Left cardiac atrium (tissue), 4 donors: ENCODE results near the gene TXNRD3. TPM values are rescaled to one million over a fixed set of nuclear protein-coding genes. Genes with fewer than 3 reads are reported as not detected.
"Not testable (repeated sequence)": the region's sequence is repeated elsewhere in the genome, so short reads cannot be mapped to it uniquely, and the experiment has no call there.

Experiments used
- ATAC-seq, 2 donors: fragments of 200-7000 bp; cut with Tn5 transposase; one replicate each; pipeline ENCODE4 v1.9.1; 2020; ENCODE audit warnings: mild to moderate bottlenecking in 2 of 2, moderate library complexity in 2 of 2
- DNase-seq: peaks from one replicate; pipeline ENCODE4 v3.0.0-alpha.2; 2020
- intact Hi-C, 2 donors: fragments of 100-400 bp; cut with DNase I; formaldehyde crosslinking; loops; one replicate each; pipeline versions ENCODE4 v1.14.1 to v1.15.1; 2022 to 2023
- total RNA-seq, 2 donors: library from RNA; stranded (reverse); fragmentation: NEBNext Ultra II Directional; extraction: Animal tissue kit (Norgen Biotek cat#: 25700); gene quantifications; one replicate each; pipeline ENCODE4 v1.2.1, GENCODE V29; 2021
- donor health status: DM: no; HTN: yes; CAD: no.
- donor health status: DM: no; HTN: yes; CAD: no; lungs with severe emphysema.
- donor health status: DM: yes; HTN: yes; CAD: no.
- donor health status: Dilated cardiomyopathy.

TXNRD3 gene
- total RNA-seq, 2 donors from 2014 or later = 4.0 to 7.3 TPM

DNA sequence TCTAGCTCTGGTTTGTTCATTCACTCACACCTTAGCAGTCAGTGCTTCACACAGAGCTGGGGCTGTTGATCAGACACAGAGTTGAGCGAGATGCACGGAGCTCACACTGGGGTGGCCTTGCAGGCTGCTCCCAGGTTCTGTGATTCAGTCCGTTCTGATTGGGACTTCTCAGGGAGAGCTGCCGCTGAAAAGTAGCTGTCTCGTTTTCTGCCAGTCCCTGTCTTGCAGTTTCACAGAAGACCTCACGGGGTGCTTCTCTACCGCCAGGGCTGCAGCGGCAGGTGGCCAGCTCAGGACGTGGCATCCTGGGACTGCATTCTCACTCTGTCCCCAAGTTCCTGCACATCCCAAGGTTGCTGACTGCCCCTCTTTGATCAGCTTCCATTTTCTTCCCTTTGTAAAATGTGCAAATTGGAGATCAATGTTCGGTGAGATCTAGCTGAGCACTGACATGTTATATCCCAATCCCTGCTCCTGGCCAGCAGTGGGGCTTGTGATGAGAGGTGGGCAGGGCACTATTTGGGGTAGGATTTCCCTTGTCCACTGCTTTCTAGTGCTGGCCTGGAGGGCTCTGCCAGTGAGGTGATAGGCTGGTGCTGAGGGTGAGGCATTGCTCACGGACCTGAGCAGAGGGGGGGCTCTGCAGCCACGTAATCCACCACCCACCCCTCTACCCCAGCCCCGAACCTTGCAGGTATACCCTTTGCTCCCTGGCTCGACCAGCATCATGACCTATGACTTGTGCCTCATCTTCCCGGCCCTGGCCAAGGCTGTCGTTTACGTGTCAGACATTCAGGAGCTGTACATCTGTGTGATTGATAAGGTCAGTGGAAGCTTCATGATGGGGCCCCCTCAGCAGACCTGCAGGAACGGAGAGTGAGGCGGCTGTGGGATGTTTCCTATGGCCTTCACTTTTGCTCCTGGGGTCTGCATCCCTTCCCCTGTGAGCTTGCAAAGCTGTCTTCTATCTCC, 5.3 kb upstream of the TXNRD3 start:
- ATAC-seq (no peak), DNase-seq (no peak)
- intact Hi-C loops = no loop called here

DNA sequence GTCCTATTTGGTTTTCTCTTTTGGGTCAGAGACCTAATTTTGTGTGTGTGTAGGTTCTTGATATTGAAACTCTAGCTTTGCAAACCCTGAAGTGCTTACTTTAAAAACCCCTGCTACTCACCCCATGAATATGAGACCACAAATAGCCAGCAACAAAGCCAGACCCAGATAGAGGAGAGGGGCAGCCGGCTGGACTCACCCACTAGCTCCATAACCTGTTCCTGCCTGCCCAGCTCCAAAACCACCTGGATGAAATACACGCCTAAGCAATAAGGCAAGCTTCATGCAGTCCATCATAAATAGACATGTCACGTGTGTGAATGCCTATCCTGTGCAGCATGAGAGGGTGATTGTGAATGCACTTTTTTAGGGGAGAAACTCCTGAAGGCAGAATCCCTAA, 3.7 kb upstream of the TXNRD3 start:
- DNase-seq (no peak), ATAC-seq (no peak)
- intact Hi-C loops = no loop called here

- intact Hi-C loops = no loop called here
- no peak for ATAC-seq
- no peak for DNase-seq
These were observed 3.0 kb upstream of the TXNRD3 start for GRCh38 chr3:126657901-126658300.

GRCh38 chr3:126656371-126657134, 1.6 kb upstream of the TXNRD3 start:
- intact Hi-C loops = no loop called here
- no peak for ATAC-seq
- no peak for DNase-seq

DNA sequence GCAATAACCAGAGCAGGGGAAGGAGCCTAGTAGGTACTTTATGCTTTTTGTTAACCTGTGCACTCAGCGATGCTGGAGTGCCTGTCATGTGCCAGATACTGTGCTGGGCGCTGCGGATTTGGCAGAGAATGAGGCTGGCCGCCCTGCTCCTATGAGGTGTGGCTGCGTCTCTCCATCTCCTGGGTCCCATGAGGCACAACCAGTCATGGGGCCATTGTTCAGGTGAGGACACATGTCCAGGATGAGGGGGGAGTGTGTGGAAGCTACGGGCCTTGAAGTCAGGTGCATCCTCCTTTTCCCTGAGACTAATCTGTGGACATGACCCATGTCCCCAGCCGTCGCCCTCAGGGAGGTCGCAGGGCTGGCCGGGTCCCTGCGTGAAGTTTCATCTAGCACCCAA, 963 bp upstream of the TXNRD3 start:
- ATAC-seq = no peak

GRCh38 chr3:126649556-126650092, 5.3 kb downstream of the TXNRD3 start:
- ATAC-seq (no peak), DNase-seq (no peak)
- intact Hi-C loops = no loop called here

More for the DNA sequence above, 963 bp upstream of the TXNRD3 start:
- no peak for DNase-seq
- intact Hi-C loops = no loop called here

DNA sequence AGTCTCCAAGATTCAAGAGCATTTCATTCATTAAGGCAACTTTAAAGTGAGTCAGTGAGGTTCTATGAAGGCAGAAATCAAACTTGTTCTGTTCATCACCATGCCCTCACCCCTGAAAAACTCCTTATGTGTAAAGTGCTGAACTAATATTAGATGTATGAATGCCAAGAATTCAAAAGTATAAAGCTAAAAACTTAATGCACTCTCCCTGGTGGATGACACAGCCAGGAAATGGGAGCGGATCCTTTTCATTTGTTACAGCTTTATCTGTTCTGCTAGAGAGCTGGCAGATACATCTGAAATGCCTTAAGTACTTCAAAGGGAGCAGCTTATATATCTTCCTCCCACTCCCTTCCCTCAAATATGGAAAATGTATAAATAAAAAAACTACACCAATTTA, 8.2 kb downstream of the TXNRD3 start:
- intact Hi-C loops = no loop called here
- DNase-seq (no peak), ATAC-seq (peak in 1 of 2 donors; percentile 51)

DNA sequence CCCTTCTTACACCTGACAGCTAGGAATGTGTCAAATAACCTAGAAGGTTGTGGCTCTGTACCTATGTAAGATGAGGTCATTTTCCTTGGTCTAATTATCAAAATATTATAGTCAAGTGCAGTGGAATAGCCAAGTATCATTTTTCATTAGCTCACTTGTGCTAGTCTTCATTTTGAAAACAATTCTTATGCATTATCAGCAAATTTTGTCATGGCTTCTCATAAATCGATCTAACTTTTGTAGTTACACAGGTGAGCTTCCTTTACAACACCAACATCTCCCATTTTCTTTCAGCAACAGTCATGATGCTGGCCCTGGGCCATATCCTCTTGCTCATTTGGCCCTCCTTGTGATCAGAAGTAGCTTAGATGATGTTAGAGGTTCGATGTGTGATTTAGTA, 10.3 kb downstream of the TXNRD3 start:
- no peak for ATAC-seq
- intact Hi-C loops = no loop called here
- no peak for DNase-seq

DNA sequence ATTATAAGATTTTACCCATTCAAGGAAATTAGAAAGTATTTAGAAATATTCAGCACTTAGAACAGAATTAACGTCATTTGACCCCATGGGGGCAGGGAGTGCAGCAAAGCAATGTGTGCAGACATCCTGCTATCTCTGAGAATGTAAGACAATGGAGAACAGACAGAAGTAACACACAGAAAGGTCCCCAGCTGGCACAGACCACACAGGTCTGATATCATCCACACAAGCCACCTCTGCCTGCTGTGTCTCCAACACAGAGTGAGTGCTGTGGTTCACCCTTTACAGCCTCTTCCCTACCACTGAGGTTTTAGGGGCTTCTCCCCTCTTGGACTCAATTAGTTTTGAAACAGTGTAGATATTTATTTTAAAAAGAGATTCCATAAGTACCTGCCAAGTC, 16.1 kb downstream of the TXNRD3 start:
- ATAC-seq (no peak), DNase-seq (no peak)
- intact Hi-C loops = no loop called here

- DNase-seq (no peak), ATAC-seq (no peak)
- intact Hi-C loops = no loop called here
These were observed 18.5 kb downstream of the TXNRD3 start for GRCh38 chr3:126636436-126636835.

DNA sequence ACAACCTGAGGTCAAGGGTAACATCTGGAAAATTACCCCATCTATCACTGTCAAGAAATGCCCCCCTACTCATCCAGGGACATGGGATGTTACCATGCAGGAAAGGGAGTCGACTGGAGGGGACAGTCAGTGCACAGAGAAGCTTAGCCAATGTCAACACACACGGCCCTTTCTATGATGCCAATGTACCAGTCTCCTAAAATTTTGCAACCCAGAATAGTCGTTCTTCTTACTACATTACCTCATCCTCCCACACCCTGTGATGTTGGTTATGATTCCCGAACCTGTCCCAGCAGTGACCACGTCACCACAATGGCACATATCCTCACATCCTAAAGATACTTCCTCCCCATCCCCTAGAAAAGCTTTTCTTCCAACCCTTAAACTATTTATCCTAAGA, 20.1 kb downstream of the TXNRD3 start:
- intact Hi-C loops = no loop called here
- no peak for ATAC-seq

DNA sequence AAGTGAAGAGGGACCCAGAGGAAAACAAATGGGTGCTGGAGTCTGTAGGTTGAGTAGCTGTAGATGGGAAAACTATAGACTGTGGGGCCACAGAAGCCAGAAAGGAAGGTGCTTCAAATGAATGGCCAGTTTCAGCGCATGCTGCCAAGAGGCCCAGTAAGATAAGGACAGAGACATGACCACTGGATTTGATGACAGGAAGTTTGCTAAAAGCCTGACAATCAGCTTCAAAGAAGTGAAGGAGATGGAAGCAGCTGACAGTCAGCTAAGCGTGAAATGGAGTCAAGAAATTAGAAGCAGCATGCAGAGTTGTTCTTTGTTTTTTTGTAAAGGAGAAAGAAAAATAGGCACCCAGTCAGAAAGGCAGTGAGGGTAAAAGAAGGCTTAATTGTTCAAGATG, 24.9 kb downstream of the TXNRD3 start:
- ATAC-seq (no peak), DNase-seq (no peak)
- intact Hi-C loops = no loop called here

More for the DNA sequence above, 20.1 kb downstream of the TXNRD3 start:
- no peak for DNase-seq

GRCh38 chr3:126625735-126626134, 29.2 kb downstream of the TXNRD3 start:
- intact Hi-C loops, DNase-seq, ATAC-seq: not testable (repeated sequence)

GRCh38 chr3:126622694-126623093, 32.2 kb downstream of the TXNRD3 start:
- intact Hi-C loops = no loop called here
- DNase-seq (no peak), ATAC-seq (no peak)

DNA sequence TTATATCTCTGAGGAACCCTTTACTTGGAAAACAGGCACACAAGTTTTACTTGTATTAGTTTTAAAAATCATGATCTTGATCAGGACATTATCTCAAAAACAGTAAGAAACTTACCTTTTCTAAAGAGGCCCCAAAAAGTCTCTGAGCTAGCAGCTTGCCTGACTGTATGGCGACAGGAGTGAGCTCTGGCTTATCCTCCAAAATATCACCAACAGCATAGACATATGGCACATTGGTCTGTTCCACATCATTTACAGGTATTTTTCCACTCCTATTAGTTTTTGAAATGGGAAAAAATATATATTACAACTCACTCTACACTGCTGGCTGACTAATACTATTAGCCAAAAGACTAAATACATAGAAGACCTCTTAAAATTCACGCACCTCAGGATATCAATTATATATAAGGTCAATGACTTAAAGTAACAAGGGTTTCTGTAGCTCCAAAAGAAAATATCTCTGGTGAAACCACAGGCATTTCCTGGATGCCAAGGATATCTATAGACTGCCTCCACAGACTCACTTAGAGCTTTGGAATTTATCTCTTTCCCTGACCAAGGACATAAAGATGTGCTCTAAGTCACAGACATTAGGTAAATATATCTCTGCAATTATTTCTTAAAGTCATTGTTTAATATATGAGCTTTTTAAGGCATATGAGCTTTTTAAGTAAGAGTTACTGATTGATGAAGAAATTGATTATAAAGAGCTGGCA, 33.1 kb downstream of the TXNRD3 start:
- ATAC-seq (no peak), DNase-seq (no peak)
- intact Hi-C loops = no loop called here

GRCh38 chr3:126621171-126621570, 33.8 kb downstream of the TXNRD3 start:
- peak; percentile 98 to 99 for ATAC-seq
- DNase-seq = peak; percentile 48
- intact Hi-C loops = no loop called here

- DNase-seq (no peak), ATAC-seq (peak; percentile 50 to 62)
- intact Hi-C loops = no loop called here
These were observed 34.2 kb downstream of the TXNRD3 start for GRCh38 chr3:126620738-126621137.

DNA sequence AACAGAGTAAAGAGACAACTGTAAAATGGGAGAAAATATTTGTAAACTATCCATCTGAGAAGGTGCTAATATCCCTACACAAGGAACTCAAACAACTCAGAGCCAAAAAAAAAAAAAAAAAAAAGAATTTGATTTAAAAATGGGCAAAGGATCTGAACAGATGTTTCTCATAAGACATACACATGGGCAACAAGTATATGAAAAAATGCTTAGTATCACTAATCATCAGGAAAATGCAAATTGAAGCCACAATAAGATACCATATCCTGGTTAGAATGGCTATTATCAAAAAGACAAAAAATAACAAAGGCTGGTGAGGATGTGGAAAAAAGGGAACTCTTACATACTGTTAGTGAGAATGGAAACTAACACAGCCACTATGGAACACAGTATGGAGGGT, 36.2 kb downstream of the TXNRD3 start:
- intact Hi-C loops = no loop called here
- ATAC-seq = no peak
- no peak for DNase-seq

- DNase-seq = no peak
- ATAC-seq = no peak
- intact Hi-C loops = no loop called here
These were observed 36.9 kb downstream of the TXNRD3 start for GRCh38 chr3:126618021-126618420.
